GM12878 (cell line): ENCODE results near the gene CACNA2D3. TPM values are rescaled to one million over a fixed set of nuclear protein-coding genes. Genes with fewer than 3 reads are reported as not detected.

Source experiments
- ATAC-seq: fragments of 200-7000 bp; cut with Tn5 transposase; 3 replicates; pipeline ENCODE4 v1.9.1; 2020; ENCODE audit warnings: mild to moderate bottlenecking, moderate library complexity
- BruUV-seq: library from RNA; stranded (reverse); fragments of 400-500 nt; replicated peaks from 2 replicates; lab custom pipeline; 2021; lab: Mats Ljungman, UMichigan
- CTCF ChIA-PET: fragments of 300-600 bp; sonication (Branson Sonifier 250); formaldehyde crosslinking; extraction: SDS; loops from one replicate; lab custom pipeline; 2021; ENCODE audit warnings: inconsistent platforms; lab: Yijun Ruan, JAX
- POLR2A ChIA-PET: fragments of 350-600 bp; formaldehyde crosslinking; extraction: SDS; loops from one replicate; lab custom pipeline; 2021; ENCODE audit warnings: inconsistent platforms; lab: Charles Lee
- RAD21 ChIA-PET: fragments of 300-600 bp; sonication (Branson Sonifier 250); formaldehyde crosslinking; loops from one replicate; lab custom pipeline; 2023; ENCODE audit warnings: antibody characterized with exemption; ENCODE audit not compliant: unreplicated experiment; lab: Charles Lee
- SMC1A ChIA-PET: fragments of 300-600 bp; sonication (Branson Sonifier 250); formaldehyde crosslinking; loops from one replicate; lab custom pipeline; 2023; ENCODE audit not compliant: unreplicated experiment, uncharacterized antibody; lab: Charles Lee
- DNase-seq: peaks from one replicate; pipeline ENCODE4 v3.0.0-alpha.2; 2011; ENCODE audit warnings: low read depth, low spot score
- FAIRE-seq: peaks from 3 replicates; lab custom pipeline; 2011; peaks lifted over from hg19 to GRCh38; lab: Jason Lieb, UNC
- H2AFZ ChIP-seq: 2 replicates; pipeline ENCODE4 v1.6.0; 2011; ENCODE audit warnings: low read depth, low read length, control low read depth; ENCODE audit not compliant: control insufficient read depth
- H3K27ac ChIP-seq: 2 replicates; pipeline ENCODE4 v1.5.1; 2011; ENCODE audit warnings: control low read depth; ENCODE audit not compliant: control insufficient read depth, insufficient read depth
- H3K27me3 ChIP-seq, 2 experiments: replicated peaks in 1 of 2; 2 replicates each; pipeline versions ENCODE4 v1.6.0 to v1.6.1; 2011; ENCODE audit warnings: low read length in 1 of 2; ENCODE audit not compliant: control insufficient read depth in 2 of 2, insufficient read depth in 2 of 2
- H3K36me3 ChIP-seq, 2 experiments: 2 replicates each; pipeline ENCODE4 v1.5.1; 2011; ENCODE audit warnings: low read length in 1 of 2; ENCODE audit not compliant: control insufficient read depth in 2 of 2, insufficient read depth in 2 of 2
- H3K4me1 ChIP-seq: 2 replicates; pipeline ENCODE4 v1.6.1; 2011; ENCODE audit warnings: mild to moderate bottlenecking, low read length, moderate library complexity, mixed read lengths; ENCODE audit not compliant: control insufficient read depth, insufficient read depth
- H3K4me2 ChIP-seq: 2 replicates; pipeline ENCODE4 v1.6.0; 2011; ENCODE audit warnings: control low read depth; ENCODE audit not compliant: control insufficient read depth, insufficient read depth
- H3K4me3 ChIP-seq: fragments of 200-600 bp; sonication (generic); 2 replicates; pipeline ENCODE4 v1.5.1; 2016
- H3K79me2 ChIP-seq: 2 replicates; pipeline ENCODE4 v1.6.0; 2011; ENCODE audit warnings: low read length; ENCODE audit not compliant: control insufficient read depth, insufficient read depth
- H3K9ac ChIP-seq: 2 replicates; pipeline ENCODE4 v1.8.0; 2011; ENCODE audit warnings: low read length, control low read depth, mixed read lengths; ENCODE audit not compliant: control insufficient read depth, insufficient read depth
- H3K9me3 ChIP-seq: replicated peaks from 3 replicates; pipeline ENCODE4 v1.5.1; 2011; ENCODE audit warnings: mild to moderate bottlenecking, low read length; ENCODE audit not compliant: control insufficient read depth, insufficient read depth
- H4K20me1 ChIP-seq: 2 replicates; pipeline ENCODE4 v1.6.0; 2011; ENCODE audit not compliant: control insufficient read depth, insufficient read depth
- BHLHE40 ChIP-seq, 2 experiments: fragments of 450-650 bp in 1 of 2; IDR thresholded peaks; 2 replicates each; pipeline ENCODE4 v1.6.1; 2011 to 2017; ENCODE audit warnings: low read depth in 2 of 2, borderline replicate concordance in 1 of 2, improper control_type of control experiment in 1 of 2, low read length in 1 of 2, mild to moderate bottlenecking in 1 of 2
- CHD1 ChIP-seq: IDR thresholded peaks from 2 replicates; pipeline ENCODE4 v1.6.1; 2012; ENCODE audit warnings: low read depth, low read length, improper control_type of control experiment
- CREM ChIP-seq: IDR thresholded peaks from 2 replicates; pipeline ENCODE4 v1.6.1; 2014; ENCODE audit warnings: antibody characterized with exemption, low read depth
- E2F8 ChIP-seq: fragments of 450-650 bp; IDR thresholded peaks from 2 replicates; pipeline ENCODE4 v1.6.1; 2018; ENCODE audit warnings: mild to moderate bottlenecking, low read depth, moderate library complexity; ENCODE audit not compliant: partially characterized antibody
- HDGF ChIP-seq: fragments of 450-650 bp; IDR thresholded peaks from 2 replicates; pipeline ENCODE4 v1.6.1; 2016; ENCODE audit warnings: antibody characterized with exemption
- MXI1 ChIP-seq: fragments of 150-350 bp; IDR thresholded peaks from 2 replicates; pipeline ENCODE4 v1.6.1; 2011; ENCODE audit warnings: low read depth, mild to moderate bottlenecking, inconsistent platforms, low read length, improper control_type of control experiment
- PAX5 ChIP-seq: IDR thresholded peaks from 2 replicates; pipeline ENCODE4 v1.6.1; 2011; ENCODE audit warnings: low read depth, low read length, borderline replicate concordance
- PKNOX1 ChIP-seq: fragments of 450-650 bp; IDR thresholded peaks from 2 replicates; pipeline ENCODE4 v1.6.1; 2016; ENCODE audit warnings: mild to moderate bottlenecking
- POLR2AphosphoS5 ChIP-seq: IDR thresholded peaks from 2 replicates; pipeline ENCODE4 v1.6.1; 2011; ENCODE audit warnings: mild to moderate bottlenecking, low read length, inconsistent platforms
- WGBS: methylation state at CpG from one replicate; pipeline ENCODE4 v1.1.6; 2016; ENCODE audit warnings: low lambda C conversion rate; ENCODE audit not compliant: insufficient replicate concordance, insufficient coverage; ENCODE audit errors: missing lambda C conversion rate; 5-methylcytosine and 5-hydroxymethylcytosine counted together
- in situ Hi-C: fragments of 300-500 bp; cut with MboI; formaldehyde crosslinking; loops from 9 replicates; pipeline ENCODE4 v1.14.3; 2018; ENCODE audit warnings: mixed read lengths
- intact Hi-C: fragments of 100-400 bp; cut with micrococcal nuclease; formaldehyde crosslinking; loops from one replicate; pipeline ENCODE4 v1.14.2; 2022; ENCODE audit not compliant: unreplicated experiment
- polyA plus RNA-seq, 11 experiments: library from polyadenylated mRNA; depleted of rRNA in 4 of 11; unstranded in 6 of 11; stranded (reverse) in 5 of 11; fragments of >200 nt; fragmentation: Nextera tagmentation in 4 of 11; fragmentation: Illumina TruSeq in 1 of 11; extraction: Ambion mirVana in 4 of 11; extraction: Trizol in 1 of 11; gene quantifications; 1 replicate in 1 of 11; 2 replicates in 10 of 11; pipeline versions ENCODE4 v1.2.1 to v1.2.3, GENCODE V29; 2011 to 2016; ENCODE audit warnings: inconsistent platforms in 2 of 11, missing spikeins in 2 of 11, low read depth in 1 of 11
- total RNA-seq, 4 experiments: library from RNA; depleted of rRNA in 3 of 4; stranded (reverse); fragments of >200 nt in 3 of 4; fragmentation: Illumina TruSeq in 1 of 4; extraction: Trizol in 1 of 4; gene quantifications; 2 replicates each; pipeline versions ENCODE4 v1.2.1 to v1.2.3, GENCODE V29; 2013 to 2021
- TF ChIP-seq, protein P1 (sequence below): fragments of 450-650 bp; formaldehyde crosslinking; IDR thresholded peaks from 2 replicates; pipeline ENCODE4 v1.4.0; 2022; ENCODE audit warnings: mild to moderate bottlenecking, moderate library complexity
- TF ChIP-seq, protein P2 (sequence below): IDR thresholded peaks from 2 replicates; pipeline ENCODE4 v1.6.1; 2011; ENCODE audit warnings: low read depth, low read length, improper control_type of control experiment, borderline replicate concordance
- TF ChIP-seq, protein P3 (sequence below): fragments of 450-650 bp; IDR thresholded peaks from 2 replicates; pipeline ENCODE4 v1.6.1; 2017; ENCODE audit warnings: mild to moderate bottlenecking

CACNA2D3 gene
- total and polyA plus RNA-seq, 10 of the 15 experiments (the other 5 are each of a cell fraction or from before 2014, with no cell fraction given) = not detected

DNA sequence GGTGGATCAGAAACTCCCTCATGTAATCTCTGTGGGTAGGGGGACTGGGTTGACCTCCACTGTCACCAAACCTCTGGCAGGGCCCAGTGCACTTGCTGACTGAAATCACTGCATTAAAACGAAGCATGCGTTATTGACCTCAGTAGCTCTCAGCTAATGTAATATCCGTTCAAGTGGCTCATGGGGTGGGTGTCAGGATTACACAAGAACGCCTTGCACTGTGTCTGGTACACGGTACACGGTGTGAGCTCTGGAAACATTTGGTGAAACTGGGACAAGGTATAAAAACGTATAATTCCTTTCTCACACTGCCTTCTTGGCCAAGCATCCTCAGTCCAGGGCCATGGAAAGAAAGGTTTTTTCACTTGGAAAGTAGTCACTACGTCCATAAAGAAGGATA is 793.6 kb downstream of the CACNA2D3 start:
- Histone ChIP-seq H2AFZ (no peak overlapping the region), H3K9me3 (no peaks in the 10 kb centered on the region), H3K4me3 (no peak overlapping the region), H3K4me1 (no peaks in the 10 kb centered on the region), H3K36me3 (no peaks in the 10 kb centered on the region), H3K27ac (no peak overlapping the region), H3K9ac (no peak overlapping the region), H3K79me2 (no peaks in the 10 kb centered on the region), H4K20me1 (no peaks in the 10 kb centered on the region), H3K27me3 (no peaks in the 10 kb centered on the region), H3K4me2 (no peak overlapping the region)
- CTCF ChIA-PET = no interaction called here
- DNase-seq (no peak), FAIRE-seq (no peak), ATAC-seq (no peak)
- POLR2A ChIA-PET = no interaction called here
- SMC1A ChIA-PET = no interaction called here
- in situ Hi-C loops (no loop called here), intact Hi-C loops (no loop called here)
- 23% methylated on average over 8 of the region's 8 CpGs for WGBS
- RAD21 ChIA-PET = no interaction called here
- no TSS peak for BruUV-seq
- TF ChIP-seq, protein P1, sequence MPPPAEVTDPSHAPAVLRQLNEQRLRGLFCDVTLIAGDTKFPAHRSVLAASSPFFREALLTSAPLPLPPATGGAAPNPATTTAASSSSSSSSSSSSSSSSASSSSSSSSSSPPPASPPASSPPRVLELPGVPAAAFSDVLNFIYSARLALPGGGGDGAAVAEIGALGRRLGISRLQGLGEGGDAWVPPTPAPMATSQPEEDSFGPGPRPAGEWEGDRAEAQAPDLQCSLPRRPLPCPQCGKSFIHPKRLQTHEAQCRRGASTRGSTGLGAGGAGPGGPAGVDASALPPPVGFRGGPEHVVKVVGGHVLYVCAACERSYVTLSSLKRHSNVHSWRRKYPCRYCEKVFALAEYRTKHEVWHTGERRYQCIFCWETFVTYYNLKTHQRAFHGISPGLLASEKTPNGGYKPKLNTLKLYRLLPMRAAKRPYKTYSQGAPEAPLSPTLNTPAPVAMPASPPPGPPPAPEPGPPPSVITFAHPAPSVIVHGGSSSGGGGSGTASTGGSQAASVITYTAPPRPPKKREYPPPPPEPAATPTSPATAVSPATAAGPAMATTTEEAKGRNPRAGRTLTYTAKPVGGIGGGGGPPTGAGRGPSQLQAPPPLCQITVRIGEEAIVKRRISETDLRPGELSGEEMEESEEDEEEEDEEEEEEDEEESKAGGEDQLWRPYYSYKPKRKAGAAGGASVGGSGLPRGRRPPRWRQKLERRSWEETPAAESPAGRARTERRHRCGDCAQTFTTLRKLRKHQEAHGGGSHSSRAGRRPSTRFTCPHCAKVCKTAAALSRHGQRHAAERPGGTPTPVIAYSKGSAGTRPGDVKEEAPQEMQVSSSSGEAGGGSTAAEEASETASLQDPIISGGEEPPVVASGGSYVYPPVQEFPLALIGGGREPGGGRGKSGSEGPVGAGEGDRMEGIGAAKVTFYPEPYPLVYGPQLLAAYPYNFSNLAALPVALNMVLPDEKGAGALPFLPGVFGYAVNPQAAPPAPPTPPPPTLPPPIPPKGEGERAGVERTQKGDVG (CRISPR knock-in tag) = no peak
- TF ChIP-seq MXI1 = no peak
- no peak for TF ChIP-seq PAX5
- TF ChIP-seq, protein P2, sequence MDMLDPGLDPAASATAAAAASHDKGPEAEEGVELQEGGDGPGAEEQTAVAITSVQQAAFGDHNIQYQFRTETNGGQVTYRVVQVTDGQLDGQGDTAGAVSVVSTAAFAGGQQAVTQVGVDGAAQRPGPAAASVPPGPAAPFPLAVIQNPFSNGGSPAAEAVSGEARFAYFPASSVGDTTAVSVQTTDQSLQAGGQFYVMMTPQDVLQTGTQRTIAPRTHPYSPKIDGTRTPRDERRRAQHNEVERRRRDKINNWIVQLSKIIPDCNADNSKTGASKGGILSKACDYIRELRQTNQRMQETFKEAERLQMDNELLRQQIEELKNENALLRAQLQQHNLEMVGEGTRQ = no peak
- TF ChIP-seq HDGF = no peak
- no peak for TF ChIP-seq E2F8
- TF ChIP-seq POLR2AphosphoS5 = no peak
- TF ChIP-seq CREM = no peak
- TF ChIP-seq, protein P3, sequence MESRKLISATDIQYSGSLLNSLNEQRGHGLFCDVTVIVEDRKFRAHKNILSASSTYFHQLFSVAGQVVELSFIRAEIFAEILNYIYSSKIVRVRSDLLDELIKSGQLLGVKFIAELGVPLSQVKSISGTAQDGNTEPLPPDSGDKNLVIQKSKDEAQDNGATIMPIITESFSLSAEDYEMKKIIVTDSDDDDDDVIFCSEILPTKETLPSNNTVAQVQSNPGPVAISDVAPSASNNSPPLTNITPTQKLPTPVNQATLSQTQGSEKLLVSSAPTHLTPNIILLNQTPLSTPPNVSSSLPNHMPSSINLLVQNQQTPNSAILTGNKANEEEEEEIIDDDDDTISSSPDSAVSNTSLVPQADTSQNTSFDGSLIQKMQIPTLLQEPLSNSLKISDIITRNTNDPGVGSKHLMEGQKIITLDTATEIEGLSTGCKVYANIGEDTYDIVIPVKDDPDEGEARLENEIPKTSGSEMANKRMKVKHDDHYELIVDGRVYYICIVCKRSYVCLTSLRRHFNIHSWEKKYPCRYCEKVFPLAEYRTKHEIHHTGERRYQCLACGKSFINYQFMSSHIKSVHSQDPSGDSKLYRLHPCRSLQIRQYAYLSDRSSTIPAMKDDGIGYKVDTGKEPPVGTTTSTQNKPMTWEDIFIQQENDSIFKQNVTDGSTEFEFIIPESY = no peak
- no peak for TF ChIP-seq BHLHE40 (IDR thresholded peaks at IDR 0.05; ENCODE audit: borderline replicate concordance in 1 of 2, low read depth in 2 of 2, low read length in 1 of 2)
- TF ChIP-seq PKNOX1 = no peak
- TF ChIP-seq CHD1 = no peak
